ENCODE data around the gene SYPL2. TPM values are rescaled to one million over a fixed set of nuclear protein-coding genes. Genes with fewer than 3 reads are reported as not detected.
"Not testable (repeated sequence)": the region's sequence is repeated elsewhere in the genome, so short reads cannot be mapped to it uniquely, and the experiment has no call there.

Gene SYPL2
- total RNA-seq, 1 donor from 2014 or later, result 15.8 TPM

DNA sequence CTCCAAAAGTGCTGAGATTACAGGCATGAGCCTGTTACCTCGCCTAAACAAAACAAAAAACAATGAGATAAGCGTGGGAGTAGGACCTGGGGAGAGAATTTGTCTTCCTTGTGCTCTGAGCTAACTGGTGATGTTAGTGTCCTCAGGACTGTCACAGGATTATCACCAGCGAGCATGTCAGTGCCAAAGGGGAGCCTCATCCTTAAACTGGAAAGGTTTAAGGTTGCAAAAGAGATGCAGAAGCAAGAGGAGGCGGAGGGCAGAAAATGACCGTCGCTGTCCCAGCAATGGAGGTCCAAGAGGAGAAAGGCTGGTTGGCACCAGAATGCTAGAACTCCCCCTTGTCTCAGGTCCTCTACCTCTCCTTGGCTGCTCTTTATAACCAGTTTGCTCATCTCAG lies 3.9 kb downstream of the SYPL2 start:
- DNase-seq (ENCODE audit: low read depth), result no peak

DNA sequence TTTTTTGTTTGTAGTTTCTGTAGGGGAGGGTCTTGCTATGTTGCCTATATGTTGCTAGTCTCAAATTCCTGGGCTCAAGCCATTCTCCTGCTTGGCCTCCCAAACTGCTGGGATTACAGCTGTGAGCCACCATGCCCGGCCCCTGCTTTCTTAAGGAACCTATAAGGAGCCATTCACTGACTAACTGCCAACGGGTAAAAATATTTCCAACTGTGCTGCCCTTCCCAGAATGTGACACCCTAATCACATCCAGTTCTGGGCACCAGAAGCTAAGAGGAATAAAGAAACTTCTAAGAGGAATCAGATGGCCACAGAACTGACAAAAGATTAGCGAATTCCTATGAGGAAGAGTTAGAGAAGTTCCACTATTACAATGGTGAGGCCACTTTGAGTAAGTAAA lies 6.4 kb downstream of the SYPL2 start:
- no peak for DNase-seq (ENCODE audit: low read depth)

DNA sequence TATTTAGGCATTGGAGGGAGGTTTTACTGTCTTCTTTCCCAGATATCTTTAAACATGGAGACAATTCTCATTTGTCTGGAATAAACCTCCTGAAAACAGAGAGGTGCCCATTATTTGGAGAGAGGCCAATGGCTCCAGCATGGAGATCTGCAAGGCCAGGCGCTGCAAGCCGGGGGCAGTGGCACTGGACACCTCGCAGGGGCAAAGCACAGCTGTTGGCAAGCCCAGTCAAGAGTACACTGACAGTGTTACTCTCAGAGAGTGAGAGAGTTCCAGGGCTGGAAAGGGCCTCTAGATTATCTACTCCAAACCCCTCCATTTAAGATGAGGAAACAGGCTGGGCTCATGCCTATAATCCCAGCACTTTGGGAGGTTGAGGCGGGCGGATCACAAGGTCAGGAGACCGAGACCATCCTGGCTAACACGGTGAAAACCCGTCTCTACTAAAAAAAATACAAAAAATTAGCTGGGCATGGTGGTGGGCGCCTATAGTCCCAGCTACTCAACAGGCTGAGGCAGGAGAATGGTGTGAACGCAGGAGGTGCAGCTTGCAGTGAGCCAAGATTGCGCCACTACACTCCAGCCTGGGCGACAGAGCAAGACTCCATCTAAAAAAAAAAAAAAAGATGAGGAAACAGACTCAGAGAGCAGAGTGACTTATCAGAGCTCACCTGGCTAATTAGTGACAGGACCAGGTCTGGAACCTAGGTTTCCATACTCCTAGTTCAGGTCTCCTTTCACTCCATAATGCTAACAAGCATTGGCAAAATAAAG lies 7.1 kb downstream of the SYPL2 start:
- not testable (repeated sequence) for DNase-seq (ENCODE audit: low read depth)

DNA sequence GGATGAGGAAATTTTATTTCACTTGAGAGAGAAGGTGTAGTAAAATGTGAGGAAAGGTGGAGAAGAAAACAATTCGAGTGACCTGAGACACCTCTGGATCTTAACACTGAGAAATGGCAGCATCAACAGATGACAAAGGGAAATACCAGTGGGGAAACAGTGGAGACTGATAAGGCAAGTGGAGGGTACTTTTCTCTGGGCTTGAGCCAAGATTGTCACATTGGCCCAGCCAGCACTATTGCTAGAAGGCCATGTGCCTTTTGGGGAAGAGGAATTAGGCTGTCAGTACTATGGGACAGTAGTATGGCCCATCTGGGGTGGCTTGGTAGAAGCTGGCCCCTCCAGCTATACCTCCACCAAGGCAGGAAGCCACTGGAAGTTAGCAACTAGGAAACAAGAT lies 8.4 kb downstream of the SYPL2 start:
- no peak for DNase-seq (ENCODE audit: low read depth)

DNA sequence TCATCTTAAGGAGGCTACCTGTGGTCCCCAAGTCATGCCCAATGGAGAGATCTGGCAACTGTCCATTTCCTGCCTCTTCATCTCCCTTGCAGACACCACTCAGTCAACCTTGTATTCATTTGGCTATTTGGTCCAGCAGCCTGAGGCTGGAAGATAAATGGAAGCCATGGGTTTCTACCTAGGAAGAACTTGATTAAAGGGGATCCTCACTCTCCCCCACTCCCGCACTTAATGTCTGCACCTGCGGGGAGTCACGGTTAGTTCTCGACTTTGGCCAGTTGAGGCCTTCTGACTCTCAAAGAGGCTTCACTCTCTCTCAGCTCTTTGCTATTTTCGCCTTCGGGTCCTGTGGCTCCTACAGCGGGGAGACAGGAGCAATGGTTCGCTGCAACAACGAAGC lies 8.9 kb downstream of the SYPL2 start:
- DNase-seq (ENCODE audit: low read depth), result no peak

DNA sequence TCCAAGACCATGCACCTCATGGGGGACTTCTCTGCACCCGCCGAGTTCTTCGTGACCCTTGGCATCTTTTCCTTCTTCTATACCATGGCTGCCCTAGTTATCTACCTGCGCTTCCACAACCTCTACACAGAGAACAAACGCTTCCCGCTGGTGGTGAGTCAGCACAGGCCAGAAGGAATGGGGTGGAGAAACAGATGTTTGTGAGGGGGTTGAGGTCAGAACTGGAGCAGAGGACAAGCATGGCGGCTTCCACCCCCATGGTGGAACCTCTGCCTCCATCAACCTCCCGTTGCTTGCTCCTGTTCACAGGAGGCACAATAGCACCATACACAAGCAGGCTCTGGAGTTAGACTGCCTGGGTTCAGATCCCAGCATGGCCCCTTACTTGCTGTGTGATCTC lies 10.5 kb downstream of the SYPL2 start:
- no peak for DNase-seq (ENCODE audit: low read depth)

DNA sequence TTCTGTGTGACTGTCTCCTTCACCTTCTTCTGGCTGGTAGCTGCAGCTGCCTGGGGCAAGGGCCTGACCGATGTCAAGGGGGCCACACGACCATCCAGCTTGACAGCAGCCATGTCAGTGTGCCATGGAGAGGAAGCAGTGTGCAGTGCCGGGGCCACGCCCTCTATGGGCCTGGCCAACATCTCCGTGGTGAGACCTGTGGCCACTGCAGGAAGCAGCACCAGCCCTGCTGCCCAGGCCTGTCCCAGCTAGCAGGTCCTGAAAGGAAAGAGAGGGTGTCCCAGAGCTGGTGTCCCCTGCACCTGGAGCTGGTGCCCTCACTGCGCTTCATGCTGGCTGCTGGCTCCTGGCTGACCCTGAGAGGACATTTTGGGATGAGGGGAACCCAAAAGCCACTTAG lies 11.5 kb downstream of the SYPL2 start:
- no peak for DNase-seq (ENCODE audit: low read depth)

DNA sequence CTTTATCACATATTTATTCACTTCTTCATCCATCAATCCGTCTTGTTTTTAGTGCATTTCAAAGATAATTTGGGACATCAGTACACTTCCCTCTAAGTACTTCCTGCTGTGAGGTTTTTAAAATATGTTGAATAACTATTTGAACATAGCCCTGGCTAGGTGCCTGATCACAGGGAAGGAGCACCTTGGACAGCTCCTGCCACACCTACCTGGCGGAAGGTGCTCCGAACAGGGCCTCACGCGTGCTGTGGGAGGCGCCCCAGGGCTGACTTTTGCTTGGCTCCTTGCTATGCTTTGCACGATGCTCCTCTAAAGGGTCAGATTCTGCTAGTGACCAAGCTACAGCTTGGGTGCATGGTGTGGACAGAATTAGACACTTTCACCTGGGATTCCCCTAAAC lies 12.5 kb downstream of the SYPL2 start:
- DNase-seq (ENCODE audit: low read depth), result no peak

DNA sequence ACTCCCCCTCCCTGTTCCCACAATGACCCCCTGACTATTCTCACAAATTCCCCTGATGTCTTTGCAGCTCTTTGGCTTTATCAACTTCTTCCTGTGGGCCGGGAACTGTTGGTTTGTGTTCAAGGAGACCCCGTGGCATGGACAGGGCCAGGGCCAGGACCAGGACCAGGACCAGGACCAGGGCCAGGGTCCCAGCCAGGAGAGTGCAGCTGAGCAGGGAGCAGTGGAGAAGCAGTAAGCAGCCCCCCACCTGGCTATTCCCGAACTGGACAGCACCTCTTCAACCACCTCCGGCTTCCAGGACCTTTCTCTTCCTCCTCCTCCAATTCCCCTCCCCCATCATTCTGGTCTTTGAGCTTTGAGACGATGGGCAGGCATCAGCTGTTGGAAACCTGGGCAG lies 13.0 kb downstream of the SYPL2 start:
- no peak for DNase-seq (ENCODE audit: low read depth)

DNA sequence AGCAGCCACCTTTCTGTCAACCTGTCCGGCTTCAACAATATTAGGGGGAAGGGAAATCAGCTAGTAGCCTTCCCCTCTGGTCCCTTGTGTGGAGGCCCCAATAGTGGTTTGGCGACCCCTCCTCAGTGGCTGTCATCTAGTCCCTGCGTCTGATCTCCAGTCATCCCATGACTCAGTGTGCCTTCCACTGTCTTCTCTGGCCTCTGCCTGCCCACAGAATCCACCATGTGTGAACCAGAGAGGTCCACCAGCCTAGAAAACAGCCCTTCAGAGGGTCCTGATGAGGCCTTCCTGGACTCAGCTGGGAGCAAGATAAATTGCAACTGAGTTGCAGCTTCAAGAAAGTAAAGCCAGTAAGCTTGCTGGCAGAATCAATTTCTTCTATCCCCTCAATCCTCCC lies 13.6 kb downstream of the SYPL2 start:
- DNase-seq (ENCODE audit: low read depth), result no peak

DNA sequence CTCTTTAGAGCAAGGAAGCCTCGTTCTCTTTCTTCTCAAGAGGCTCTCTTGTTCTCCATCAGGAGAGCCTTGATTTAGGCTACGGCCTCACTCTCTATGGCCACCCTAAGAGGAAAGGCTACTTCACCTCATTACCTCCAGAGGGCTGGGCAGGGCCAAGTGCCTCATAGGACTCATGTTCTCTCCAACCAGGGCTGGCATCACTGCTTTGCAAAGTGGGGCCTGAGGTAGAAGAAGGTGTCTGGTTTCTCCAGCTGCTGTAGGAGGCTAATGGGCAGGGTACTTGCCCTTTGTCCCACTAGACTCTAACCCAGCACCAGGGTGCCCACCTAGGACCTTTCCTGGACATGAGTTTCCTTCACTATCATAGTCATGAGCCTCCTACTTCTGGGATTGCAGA lies 15.3 kb downstream of the SYPL2 start:
- no peak for DNase-seq (ENCODE audit: low read depth)

DNA sequence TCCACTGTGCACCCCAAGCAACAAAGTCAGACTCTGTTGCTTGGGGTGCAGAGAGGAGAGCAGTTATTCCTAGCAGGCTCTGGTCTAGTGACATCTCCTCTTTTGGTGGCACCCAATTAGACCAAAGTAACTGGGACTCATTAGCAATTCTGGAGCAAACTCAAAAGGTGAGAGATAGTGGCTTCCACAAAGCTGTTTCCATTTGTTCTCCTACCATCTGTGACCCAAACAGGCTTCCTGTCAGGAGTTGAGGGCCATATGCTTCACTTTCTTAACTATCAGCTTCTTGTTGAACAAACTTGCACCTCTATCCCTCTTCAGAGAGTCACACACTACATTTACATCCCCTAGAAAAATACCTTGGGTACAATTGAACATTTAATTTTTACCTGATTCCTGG lies 15.9 kb downstream of the SYPL2 start:
- no peak for DNase-seq (ENCODE audit: low read depth)

DNA sequence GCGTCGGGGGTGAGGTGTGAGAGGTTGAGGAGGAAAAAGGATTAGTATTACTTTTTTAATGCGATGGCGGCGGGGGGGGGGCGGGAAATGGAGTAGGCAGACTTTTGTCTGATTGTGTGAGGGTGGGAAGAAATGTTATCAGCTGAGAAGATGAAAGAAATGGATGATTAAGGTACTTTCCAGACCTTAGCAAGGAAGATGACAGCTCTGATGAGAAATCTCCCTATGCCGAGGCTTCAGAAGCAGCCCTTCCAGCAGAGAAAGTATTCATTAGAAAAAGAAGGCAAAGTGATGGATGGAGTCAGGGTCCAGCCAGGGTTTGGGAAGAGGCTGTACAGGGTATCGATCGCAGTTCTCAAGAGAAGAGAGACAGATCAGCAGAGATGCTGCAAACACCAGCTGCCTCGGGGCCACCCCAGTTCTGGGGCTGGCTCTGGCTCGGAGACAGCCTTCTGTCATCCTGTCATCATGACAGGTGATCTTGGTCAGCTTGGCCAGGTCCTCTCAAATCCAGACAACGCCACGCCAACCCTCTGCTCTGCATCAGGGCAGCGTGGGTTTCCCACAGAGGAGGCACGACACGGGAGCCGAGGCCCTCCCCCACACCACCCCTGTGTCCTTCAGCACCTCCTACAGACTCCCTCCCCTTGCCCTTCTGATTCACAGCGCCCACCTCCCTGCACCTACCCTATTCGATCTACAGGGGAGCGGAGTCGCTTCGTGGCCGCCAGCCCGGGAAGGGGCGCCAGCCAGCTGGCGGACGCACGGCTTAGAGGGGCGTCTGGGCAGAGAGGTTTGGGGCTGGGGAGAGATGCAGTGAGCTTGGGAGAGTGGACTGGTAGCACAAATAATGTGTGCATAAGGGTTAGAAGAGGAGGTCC lies 16.7 kb downstream of the SYPL2 start:
- DNase-seq (ENCODE audit: low read depth), result peak; percentile 29

DNA sequence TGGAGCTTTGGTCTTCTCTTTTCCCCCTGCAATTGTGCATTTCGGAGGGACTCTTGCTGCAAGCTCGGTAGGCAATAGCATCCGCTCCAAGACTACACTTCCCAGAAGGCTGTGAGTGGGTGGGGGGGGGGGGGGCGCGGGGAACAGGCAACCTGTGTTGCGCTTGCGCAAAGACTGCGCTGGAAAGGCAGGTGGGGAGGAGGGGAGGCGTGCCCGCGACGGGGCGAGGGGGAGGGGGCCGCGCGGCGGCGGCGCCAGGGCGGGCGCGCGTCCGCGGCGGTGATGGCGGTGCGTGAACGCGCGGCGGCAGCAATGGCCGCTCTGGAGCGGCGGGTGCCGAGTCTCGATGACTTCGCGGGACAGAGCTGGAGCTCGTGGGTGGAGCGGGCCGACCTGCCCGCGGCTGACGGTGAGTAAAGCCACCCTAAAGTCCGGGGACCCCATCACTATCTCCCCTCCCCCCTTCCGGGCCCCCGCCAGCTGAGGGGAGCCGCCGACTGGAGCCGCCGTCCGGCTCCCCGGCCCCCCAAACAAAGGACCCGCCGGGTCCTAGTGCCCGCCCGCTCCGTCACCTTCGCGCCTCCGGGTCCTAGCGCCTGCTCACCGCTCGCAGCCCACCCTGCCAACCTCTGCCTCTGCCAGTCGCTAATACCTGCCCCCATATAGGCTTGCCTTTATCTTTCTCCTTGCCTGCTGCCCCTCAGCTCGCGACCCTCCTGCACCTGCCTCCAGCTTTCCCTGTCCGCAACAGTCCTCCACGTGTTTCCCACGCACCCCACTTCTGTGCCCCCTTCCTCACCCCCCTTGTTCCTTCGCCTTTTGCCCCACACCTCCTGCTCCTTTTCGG lies 17.5 kb downstream of the SYPL2 start, which contains the start of gene ATXN7L2:
ATXN7L2 (plus strand) TSS at position 234 of the 847 bp plus-strand sequence; CDS start at position 283, 49 bp downstream.
- peak; percentile 89 for DNase-seq (ENCODE audit: low read depth)

DNA sequence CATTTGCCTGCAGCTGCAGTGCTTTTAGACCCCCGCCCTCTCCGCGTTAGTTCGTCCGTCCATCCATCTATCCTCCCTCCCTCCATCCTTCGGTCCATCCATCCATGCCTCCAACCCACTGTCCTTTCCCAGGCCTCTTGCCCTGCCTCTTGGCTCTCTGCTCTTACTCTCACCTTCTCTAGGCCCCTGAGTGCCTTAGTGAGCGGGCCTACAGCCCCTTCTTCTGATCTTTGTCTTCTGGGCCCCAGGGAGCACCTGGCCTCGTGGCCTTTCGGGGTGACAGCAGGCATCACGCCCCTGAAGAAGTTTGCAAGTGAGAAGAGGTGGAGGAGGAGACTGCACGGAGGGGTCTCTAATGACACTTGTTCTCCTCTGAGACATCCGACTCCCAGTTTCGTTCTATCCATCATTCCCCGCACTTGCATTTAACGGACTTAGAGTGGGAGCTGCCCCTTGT lies 18.2 kb downstream of the SYPL2 start:
- DNase-seq (ENCODE audit: low read depth), result no peak

DNA sequence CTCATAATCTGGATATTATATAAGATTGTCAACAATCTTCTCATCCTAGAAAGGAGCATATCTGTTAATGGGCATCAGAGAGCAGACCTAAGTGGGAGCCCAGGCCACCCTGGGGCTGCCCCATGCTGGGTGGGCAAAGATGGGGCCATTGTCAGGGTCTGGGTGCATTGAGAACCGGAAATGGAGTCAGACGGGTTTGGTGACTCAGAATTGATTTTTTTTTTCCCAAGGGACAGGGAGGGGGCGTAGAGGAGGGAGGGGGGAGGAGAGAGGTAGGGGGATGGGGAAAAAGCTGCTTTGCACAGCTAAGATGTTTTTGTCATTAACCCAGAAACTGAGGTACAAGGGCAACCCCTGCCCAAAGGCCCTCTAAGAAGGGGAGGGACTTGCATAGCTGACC lies 18.7 kb downstream of the SYPL2 start:
- no peak for DNase-seq (ENCODE audit: low read depth)

DNA sequence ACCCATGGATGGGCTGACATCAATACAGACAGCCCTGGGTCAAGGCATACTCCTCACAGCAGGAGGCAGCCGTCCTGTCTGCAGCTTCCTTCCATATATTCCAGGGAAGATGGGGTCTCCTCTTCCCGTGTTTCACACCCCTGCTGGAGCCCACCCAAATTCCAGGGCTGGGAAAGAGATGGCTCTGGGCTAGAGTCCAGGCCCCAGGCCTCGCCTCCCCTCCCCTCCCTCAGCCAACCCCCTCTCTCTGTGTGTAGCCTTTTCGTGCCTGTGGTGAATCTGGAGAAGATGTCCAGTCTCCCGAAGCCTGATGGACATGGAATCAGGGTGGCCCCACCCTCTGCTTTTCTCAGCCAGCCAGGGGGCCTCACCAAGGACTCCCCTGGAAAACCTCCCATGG lies 20.9 kb downstream of the SYPL2 start:
- DNase-seq (ENCODE audit: low read depth), result no peak

DNA sequence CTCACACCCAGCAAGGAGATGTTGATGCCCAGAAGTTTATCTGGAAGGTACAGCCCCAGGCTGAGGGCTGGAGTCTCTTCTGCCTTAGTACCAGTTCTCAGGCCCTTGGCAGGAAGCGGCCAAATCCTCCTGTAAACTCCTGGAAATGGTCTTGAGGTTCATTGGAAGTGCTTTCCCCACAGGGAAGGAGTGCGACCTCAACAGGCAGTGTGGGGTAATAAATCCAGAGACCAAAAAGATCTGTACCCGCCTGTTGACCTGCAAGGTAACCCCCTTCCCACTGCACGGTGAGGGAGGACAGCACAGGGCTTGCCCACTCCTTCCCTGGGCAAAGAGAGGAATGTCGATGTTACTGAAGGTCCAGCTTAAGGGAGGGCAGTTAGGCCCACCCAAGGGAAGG lies 21.9 kb downstream of the SYPL2 start:
- DNase-seq (ENCODE audit: low read depth), result no peak

DNA sequence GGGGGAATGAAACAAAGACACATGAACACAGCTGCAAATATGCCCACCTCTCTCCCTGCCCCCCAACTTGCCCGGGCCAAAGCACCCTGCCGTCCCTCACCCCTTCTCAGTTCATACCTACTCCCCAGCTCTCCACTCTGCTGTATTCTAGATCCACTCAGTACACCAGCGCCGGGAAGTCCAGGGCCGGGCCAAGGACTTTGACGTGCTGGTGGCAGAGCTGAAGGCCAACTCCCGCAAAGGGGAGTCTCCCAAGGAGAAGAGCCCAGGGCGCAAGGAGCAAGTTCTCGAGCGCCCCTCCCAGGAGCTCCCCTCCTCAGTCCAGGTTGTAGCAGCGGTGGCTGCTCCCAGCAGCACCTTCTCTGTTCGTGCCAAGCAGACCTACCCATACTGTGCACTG lies 22.4 kb downstream of the SYPL2 start:
- DNase-seq (ENCODE audit: low read depth), result no peak

DNA sequence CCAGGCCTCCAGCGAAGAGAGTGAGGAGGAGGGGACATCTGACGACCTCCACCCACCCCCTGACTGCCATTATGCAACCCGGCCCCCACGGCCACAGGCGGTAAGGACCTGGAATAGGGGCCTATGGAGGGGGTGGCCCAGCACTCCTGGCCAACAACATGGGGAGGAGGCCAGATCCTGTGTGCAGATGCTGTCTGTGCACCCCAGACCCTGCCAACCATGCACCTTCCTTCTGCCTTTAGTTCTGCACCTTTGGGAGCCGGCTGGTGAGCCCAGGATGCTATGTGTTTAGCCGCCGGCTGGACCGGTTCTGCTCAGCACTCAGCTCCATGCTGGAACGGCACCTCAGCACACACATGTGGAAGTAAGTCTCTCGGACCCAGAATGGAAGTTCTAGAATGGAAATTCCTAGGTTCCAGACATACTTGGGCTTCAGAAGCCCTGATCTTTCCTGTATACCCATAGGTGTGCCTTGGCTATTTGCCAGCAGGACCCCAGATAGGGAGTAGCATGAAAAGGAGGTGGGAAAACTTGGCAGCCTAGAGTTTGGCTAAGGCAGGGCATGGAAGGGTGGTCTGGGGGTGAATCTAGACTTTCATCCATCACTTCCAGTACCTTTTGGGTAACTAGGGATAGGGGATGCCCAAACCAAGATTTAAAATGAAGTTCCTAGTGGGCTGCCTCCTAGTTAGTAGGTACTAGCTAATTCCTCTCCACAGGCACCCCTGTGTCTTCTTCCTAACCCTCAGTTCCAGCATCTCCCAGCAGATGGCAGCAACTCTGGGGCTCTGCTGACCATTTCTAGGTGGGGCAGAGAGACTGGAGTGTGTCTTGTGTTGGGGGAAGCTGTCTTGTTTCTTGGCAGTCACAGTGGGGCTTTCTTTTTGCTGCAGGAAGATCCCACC lies 23.9 kb downstream of the SYPL2 start:
- DNase-seq (ENCODE audit: low read depth), result peak; percentile 75
